Caco-2 (cell line): ENCODE data around the gene USF1. TPM values are rescaled to one million over a fixed set of nuclear protein-coding genes. Genes with fewer than 3 reads are reported as not detected.

Experiments used
- BruUV-seq: library from RNA; stranded (reverse); fragments of 400-500 nt; replicated peaks from 2 replicates; lab custom pipeline; 2021; lab: Mats Ljungman, UMichigan
- CTCF ChIA-PET: fragments of 300-600 bp; sonication (Branson Sonifier 250); formaldehyde crosslinking; loops from one replicate; lab custom pipeline; 2022; ENCODE audit warnings: antibody characterized with exemption; lab: Charles Lee
- POLR2A ChIA-PET: fragments of 300-600 bp; sonication (Branson Sonifier 250); formaldehyde crosslinking; loops from one replicate; lab custom pipeline; 2022; ENCODE audit warnings: antibody characterized with exemption; lab: Charles Lee
- DNase-seq, 2 experiments: peaks; one replicate each; pipeline versions ENCODE4 v3.0.0 to v3.0.0-alpha.2; 2020 to 2022
- H3K27me3 ChIP-seq: replicated peaks from 2 replicates; pipeline ENCODE4 v1.6.0; 2011; ENCODE audit warnings: low read length; ENCODE audit not compliant: control insufficient read depth, insufficient read depth
- H3K36me3 ChIP-seq: 2 replicates; pipeline ENCODE4 v1.5.1; 2011; ENCODE audit warnings: low read length; ENCODE audit not compliant: control insufficient read depth, insufficient read depth
- H3K4me1 ChIP-seq: fragments of 250-450 bp; sonication (Bioruptor Pico); 2 replicates; pipeline ENCODE4 v1.5.1; 2020; ENCODE audit warnings: mild to moderate bottlenecking
- H3K4me3 ChIP-seq: 2 replicates; pipeline ENCODE4 v1.5.1; 2011; ENCODE audit warnings: low read depth, mild to moderate bottlenecking, control low read depth, low read length
- H3K9me3 ChIP-seq: fragments of 250-450 bp; sonication (Bioruptor Pico); 2 replicates; pipeline ENCODE4 v1.5.1; 2020; ENCODE audit warnings: mild to moderate bottlenecking, moderate library complexity
- H3K27ac Mint-ChIP-seq: one replicate; pipeline ENCODE4 v1.8.0; 2022; ENCODE audit warnings: mixed read lengths; ENCODE audit not compliant: unreplicated experiment
- H3K27me3 Mint-ChIP-seq: one replicate; pipeline ENCODE4 v1.8.0; 2022; ENCODE audit warnings: mixed read lengths; ENCODE audit not compliant: insufficient read depth, unreplicated experiment
- H3K36me3 Mint-ChIP-seq: one replicate; pipeline ENCODE4 v1.8.0; 2022; ENCODE audit warnings: mild to moderate bottlenecking, mixed read lengths; ENCODE audit not compliant: insufficient read depth, unreplicated experiment
- H3K4me1 Mint-ChIP-seq: one replicate; pipeline ENCODE4 v1.8.0; 2022; ENCODE audit warnings: low read depth, mixed read lengths; ENCODE audit not compliant: unreplicated experiment
- H3K4me3 Mint-ChIP-seq: one replicate; pipeline ENCODE4 v1.8.0; 2022; ENCODE audit warnings: mild to moderate bottlenecking, moderate library complexity, mixed read lengths; ENCODE audit not compliant: unreplicated experiment
- H3K9me3 Mint-ChIP-seq: one replicate; pipeline ENCODE4 v1.8.0; 2022; ENCODE audit warnings: mixed read lengths; ENCODE audit not compliant: unreplicated experiment
- intact Hi-C: fragments of 100-400 bp; cut with micrococcal nuclease; formaldehyde crosslinking; loops from one replicate; pipeline ENCODE4 v1.10.0; 2022; ENCODE audit not compliant: unreplicated experiment
- total RNA-seq: library from RNA; stranded (reverse); gene quantifications from 2 replicates; pipeline ENCODE4 v1.2.3, GENCODE V29; 2022
- TF ChIP-seq, protein P1 (sequence below), 2 experiments: fragments of 200-600 bp in 1 of 2; IDR thresholded peaks; 1 replicate in 1 of 2; 2 replicates in 1 of 2; pipeline versions ENCODE4 v1.5.1 to v1.8.0; 2011 to 2022; ENCODE audit warnings: antibody characterized with exemption in 1 of 2, control low read depth in 1 of 2, inconsistent platforms in 1 of 2, low read depth in 1 of 2, low read length in 1 of 2, mild to moderate bottlenecking in 1 of 2, moderate library complexity in 1 of 2; ENCODE audit not compliant: insufficient read depth in 1 of 2, severe bottlenecking in 1 of 2, unreplicated experiment in 1 of 2

The USF1 gene
- total RNA-seq, 1 experiment from 2014 or later, result 49.7 TPM

DNA sequence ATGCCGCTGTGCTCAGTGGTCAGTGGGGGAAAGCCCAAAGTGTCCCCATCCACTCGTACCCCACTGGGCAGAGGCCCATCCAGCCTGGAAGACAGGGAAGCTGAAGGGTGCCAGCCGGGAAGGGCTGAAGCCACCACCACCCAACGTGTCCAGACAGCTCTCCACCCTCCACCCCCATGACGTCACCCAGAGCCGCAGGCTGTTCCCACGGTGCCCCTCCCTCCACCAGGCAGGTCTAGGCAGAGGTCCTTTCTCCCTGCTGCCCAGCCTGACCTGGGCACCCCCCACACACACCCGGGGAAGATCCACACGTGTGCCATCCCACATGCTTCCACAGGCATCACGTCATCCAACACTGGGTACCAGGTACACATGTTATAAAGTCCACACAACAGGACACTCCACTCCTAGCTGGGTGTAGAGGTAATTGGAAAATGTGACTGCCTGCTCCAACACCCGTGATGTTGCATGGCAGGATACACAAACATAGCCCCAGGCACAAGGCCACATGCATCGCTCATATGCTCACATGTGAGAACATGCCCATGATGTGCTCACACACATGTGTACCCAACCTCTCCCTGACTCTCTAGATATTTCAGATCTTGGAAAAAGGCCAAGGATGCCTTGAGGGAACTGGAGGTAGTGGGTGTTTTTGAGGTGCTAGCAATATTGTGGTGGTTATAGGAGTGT, 29.0 kb upstream of the USF1 start:
- POLR2A ChIA-PET, result no interaction called here

DNA sequence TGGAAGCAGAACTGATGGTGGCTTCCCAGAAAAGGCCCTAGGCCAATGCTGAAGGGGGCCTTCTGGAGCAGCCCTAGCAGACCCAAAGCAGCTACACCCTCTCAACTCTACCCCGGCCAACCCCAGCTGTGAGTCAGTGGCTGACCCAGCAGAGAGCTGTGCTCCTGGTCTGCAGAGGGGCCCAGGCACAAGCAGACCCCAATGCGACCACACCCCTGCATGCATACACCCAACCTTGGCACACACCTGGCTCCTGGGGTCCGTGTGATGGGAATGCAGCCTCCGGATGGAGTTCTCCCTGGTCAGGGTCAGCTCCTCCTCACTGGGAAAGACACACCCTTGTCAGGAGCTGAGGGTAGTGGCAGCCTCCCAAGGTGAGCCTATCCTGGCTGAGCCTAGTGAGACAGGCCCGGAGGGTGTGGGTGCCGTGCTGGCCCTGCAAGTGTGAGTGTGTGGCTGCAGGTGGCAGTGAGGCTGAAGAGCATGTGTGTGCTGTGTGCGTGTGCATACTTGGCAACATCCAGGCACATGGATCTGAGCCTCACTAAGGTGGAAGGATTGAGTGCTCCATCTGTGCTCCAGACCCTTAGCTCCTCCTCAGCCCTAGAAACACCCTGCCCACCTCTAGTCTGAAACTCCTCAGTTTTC, 27.8 kb upstream of the USF1 start:
- Histone ChIP-seq H3K4me3 (no peak overlapping the region), H3K27me3 (no peaks in the 10 kb centered on the region), H3K36me3 (no peaks in the 10 kb centered on the region), H3K4me1 (no peaks in the 10 kb centered on the region), H3K9me3 (no peaks in the 10 kb centered on the region)
- POLR2A ChIA-PET, result no interaction called here
- Mint-ChIP-seq H3K27ac (no peak overlapping the region), H3K4me1 (peaks cover 9% of the 10 kb centered on the region), H3K4me3 (no peak overlapping the region), H3K27me3 (no peaks in the 10 kb centered on the region), H3K36me3 (peaks cover 4% of the 10 kb centered on the region), H3K9me3 (no peaks in the 10 kb centered on the region)
- TF ChIP-seq, protein P1, sequence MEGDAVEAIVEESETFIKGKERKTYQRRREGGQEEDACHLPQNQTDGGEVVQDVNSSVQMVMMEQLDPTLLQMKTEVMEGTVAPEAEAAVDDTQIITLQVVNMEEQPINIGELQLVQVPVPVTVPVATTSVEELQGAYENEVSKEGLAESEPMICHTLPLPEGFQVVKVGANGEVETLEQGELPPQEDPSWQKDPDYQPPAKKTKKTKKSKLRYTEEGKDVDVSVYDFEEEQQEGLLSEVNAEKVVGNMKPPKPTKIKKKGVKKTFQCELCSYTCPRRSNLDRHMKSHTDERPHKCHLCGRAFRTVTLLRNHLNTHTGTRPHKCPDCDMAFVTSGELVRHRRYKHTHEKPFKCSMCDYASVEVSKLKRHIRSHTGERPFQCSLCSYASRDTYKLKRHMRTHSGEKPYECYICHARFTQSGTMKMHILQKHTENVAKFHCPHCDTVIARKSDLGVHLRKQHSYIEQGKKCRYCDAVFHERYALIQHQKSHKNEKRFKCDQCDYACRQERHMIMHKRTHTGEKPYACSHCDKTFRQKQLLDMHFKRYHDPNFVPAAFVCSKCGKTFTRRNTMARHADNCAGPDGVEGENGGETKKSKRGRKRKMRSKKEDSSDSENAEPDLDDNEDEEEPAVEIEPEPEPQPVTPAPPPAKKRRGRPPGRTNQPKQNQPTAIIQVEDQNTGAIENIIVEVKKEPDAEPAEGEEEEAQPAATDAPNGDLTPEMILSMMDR (IDR thresholded peaks at IDR 0.05; ENCODE audit: insufficient read depth in 1 of 2, low read depth in 1 of 2, low read length in 1 of 2, severe bottlenecking in 1 of 2, unreplicated experiment in 1 of 2), result peak in 1 of 2 experiments; percentile 7
- CTCF ChIA-PET, result interaction anchor here (0.7 to 1.0 kb wide), 2 partner anchors 24 to 76 kb away, joined by 3 to 4 read pairs; partner anchors contain the start of gene KLHDC9
- BruUV-seq, result no TSS peak
- intact Hi-C loops, result no loop called here
- peak in 1 of 2 experiments; percentile 55 for DNase-seq

More for the DNA sequence above, 29.0 kb upstream of the USF1 start:
- Mint-ChIP-seq H3K36me3 (peaks cover 4% of the 10 kb centered on the region), H3K27ac (no peak overlapping the region), H3K4me1 (peaks cover 9% of the 10 kb centered on the region), H3K9me3 (no peaks in the 10 kb centered on the region), H3K4me3 (no peak overlapping the region), H3K27me3 (no peaks in the 10 kb centered on the region)
- Histone ChIP-seq H3K4me3 (no peak overlapping the region), H3K4me1 (no peaks in the 10 kb centered on the region), H3K36me3 (no peaks in the 10 kb centered on the region), H3K27me3 (no peaks in the 10 kb centered on the region), H3K9me3 (no peaks in the 10 kb centered on the region)
- intact Hi-C loops, result no loop called here
- no peak for DNase-seq
- no TSS peak for BruUV-seq
- TF ChIP-seq, protein P1 (IDR thresholded peaks at IDR 0.05; ENCODE audit: insufficient read depth in 1 of 2, low read depth in 1 of 2, low read length in 1 of 2, severe bottlenecking in 1 of 2, unreplicated experiment in 1 of 2), result no peak
- CTCF ChIA-PET, result no interaction called here

DNA sequence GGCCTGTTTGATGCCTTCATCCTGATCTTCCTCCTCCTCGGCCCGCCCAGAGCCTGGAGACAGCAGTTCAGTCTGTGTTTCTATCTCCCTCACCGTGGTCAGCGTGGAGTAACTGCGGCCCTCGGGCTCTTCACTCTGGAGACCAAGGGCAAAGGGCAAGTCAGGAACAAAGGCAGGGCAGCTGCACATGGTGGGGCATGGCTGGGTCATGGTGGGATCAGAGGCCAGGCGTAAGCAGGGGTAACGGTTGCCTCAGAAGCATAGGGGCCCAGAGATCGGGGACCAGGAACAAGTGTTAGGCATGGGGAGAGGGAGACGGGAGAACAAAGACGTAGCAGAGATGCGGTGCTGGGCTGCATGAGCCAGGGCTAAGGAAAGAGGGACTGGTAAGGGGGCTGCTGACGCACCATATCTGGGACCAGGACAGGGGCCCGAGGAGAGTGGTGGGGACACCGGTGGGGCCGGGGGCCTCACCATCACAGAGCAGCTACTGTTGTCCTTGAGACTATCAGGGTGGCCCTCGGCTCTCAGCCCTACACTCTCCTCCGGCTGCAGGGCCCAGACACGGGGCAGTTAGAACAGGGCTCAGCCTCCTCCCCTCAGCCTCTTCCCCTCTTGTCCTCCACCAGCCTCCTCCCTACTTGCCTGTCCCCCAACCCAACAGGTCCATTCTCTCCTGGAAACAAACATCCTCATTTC, 27.1 kb upstream of the USF1 start:
- no peaks in the 10 kb centered on the region for H3K9me3 ChIP-seq
- TF ChIP-seq, protein P1 (IDR thresholded peaks at IDR 0.05; ENCODE audit: insufficient read depth in 1 of 2, low read depth in 1 of 2, low read length in 1 of 2, severe bottlenecking in 1 of 2, unreplicated experiment in 1 of 2), result no peak
- Mint-ChIP-seq H3K27me3 (no peaks in the 10 kb centered on the region), H3K36me3 (peaks cover 4% of the 10 kb centered on the region), H3K4me3 (no peak overlapping the region), H3K9me3 (no peaks in the 10 kb centered on the region), H3K27ac (no peak overlapping the region), H3K4me1 (peaks cover 9% of the 10 kb centered on the region)
- CTCF ChIA-PET, result interaction anchor here (0.7 to 3.4 kb wide), 3 partner anchors 25 to 76 kb away, joined by 3 to 32 read pairs (median 4); partner anchors contain the start of gene KLHDC9
- no peak for DNase-seq
- no peaks in the 10 kb centered on the region for H3K27me3 ChIP-seq
- BruUV-seq, result no TSS peak
- intact Hi-C loops, result loop anchor here (1.0 kb wide), 1 partner anchor 25 kb away; the partner anchor contains the start of gene KLHDC9
- H3K36me3 ChIP-seq, result no peaks in the 10 kb centered on the region
- H3K4me3 ChIP-seq, result no peak overlapping the region
- no peaks in the 10 kb centered on the region for H3K4me1 ChIP-seq
- POLR2A ChIA-PET, result interaction anchor here (1.7 kb wide), 1 partner anchor 52 kb away, joined by 4 read pairs; the partner anchor contains the start of gene F11R
